CD4-positive, alpha-beta T cell treated with Interleukin-1 beta for 1 hour (primary cell): ENCODE results near the gene SHTN1.

Experiments used
- DNase-seq, 2 donors: peaks; one replicate each; pipeline ENCODE4 v3.0.0-alpha.2; 2020 to 2022

The SHTN1 gene

GRCh38 chr10:116868198-116868676 is 136.8 kb downstream of the SHTN1 start:
- DNase-seq, result no peak

- no peak for DNase-seq
These were observed 137.9 kb downstream of the SHTN1 start for GRCh38 chr10:116866987-116867595.

GRCh38 chr10:116866066-116866465 is 138.9 kb downstream of the SHTN1 start:
- no peak for DNase-seq

GRCh38 chr10:116864436-116864835 is 140.6 kb downstream of the SHTN1 start:
- no peak for DNase-seq

- DNase-seq, result no peak
These were observed 143.2 kb downstream of the SHTN1 start for GRCh38 chr10:116861796-116862195.

GRCh38 chr10:116857156-116857555 is 147.8 kb downstream of the SHTN1 start:
- no peak for DNase-seq

GRCh38 chr10:116853701-116854100 is 151.3 kb downstream of the SHTN1 start:
- DNase-seq, result no peak

- DNase-seq, result no peak
These were observed 151.7 kb downstream of the SHTN1 start for GRCh38 chr10:116853287-116853686.

GRCh38 chr10:116852246-116852645 is 152.7 kb downstream of the SHTN1 start:
- no peak for DNase-seq

GRCh38 chr10:116850058-116850611 is 154.9 kb downstream of the SHTN1 start:
- no peak for DNase-seq

- DNase-seq, result peak; percentile 18 to 34
These were observed 155.5 kb downstream of the SHTN1 start, which contains the start of gene ENO4 for GRCh38 chr10:116849248-116850057. ENO4 (plus strand) TSS chr10:116849499; CDS start chr10:116849567, 68 bp downstream.

GRCh38 chr10:116848944-116849247 is 156.1 kb downstream of the SHTN1 start:
- no peak for DNase-seq

- DNase-seq, result peak; percentile 25 to 27
These were observed 156.7 kb downstream of the SHTN1 start for GRCh38 chr10:116848032-116848943.

GRCh38 chr10:116845823-116846222 is 159.2 kb downstream of the SHTN1 start:
- DNase-seq, result no peak

- DNase-seq, result no peak
These were observed 164.5 kb downstream of the SHTN1 start for GRCh38 chr10:116840389-116841075.

GRCh38 chr10:116838143-116838725 is 166.8 kb downstream of the SHTN1 start:
- no peak for DNase-seq

- no peak for DNase-seq
These were observed 168.0 kb downstream of the SHTN1 start for GRCh38 chr10:116836902-116837523.

- DNase-seq, result no peak
These were observed 168.9 kb downstream of the SHTN1 start for GRCh38 chr10:116836083-116836482.

GRCh38 chr10:116835658-116836057 is 169.3 kb downstream of the SHTN1 start:
- no peak for DNase-seq

- DNase-seq, result no peak
These were observed 170.7 kb downstream of the SHTN1 start for GRCh38 chr10:116833986-116834985.
